ENCODE data around the gene ZNF80.

Gene ZNF80

DNA sequence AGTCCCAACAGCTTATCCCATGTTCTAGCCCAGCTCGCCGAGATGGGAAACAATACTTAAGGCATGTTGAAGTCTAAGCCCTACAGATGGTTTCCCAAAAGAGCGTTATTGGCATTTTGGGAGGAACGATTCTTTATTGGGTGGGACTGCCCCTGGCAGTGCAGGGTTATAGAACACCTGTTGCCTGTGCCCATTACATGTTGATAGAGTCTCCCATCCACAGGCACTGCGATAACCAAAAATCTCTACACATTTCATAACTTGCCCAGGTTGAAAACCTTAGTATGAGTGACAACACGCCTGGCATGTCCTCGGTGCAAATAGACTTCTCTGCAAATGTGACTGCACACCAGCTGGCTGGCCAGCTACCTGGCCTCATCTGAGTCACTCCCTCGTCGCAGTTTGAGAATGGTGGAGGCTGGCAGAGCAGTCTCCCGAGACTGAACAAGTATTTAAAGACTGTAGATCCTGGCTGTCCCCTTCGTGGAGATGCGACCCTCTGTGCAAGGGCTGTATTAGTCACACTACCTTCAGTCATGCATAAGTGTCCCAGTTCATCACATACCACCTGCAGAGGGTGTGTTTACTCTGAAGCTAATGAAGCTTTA lies 18.7 kb downstream of the ZNF80 start:
- DNase-seq, result no peak

DNA sequence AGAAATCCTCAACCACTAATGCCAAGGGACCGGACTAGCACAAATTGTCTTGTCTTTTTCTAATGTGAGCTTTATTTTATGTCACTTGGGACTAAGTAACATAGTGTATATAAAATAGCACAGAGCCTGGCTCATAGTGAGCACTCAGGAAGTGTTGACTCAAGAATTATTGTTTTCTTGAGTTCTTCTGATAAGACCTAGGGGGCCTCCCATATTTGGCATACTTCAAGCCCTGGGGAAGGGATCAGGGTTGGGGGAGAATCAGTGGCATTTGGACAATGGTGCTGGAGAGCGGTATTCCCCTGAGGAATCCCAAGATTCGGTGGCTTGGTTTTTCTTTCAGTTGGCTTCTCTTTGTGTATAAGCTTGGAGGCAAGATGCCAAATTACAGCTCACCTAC lies 19.4 kb downstream of the ZNF80 start:
- no peak for DNase-seq

DNA sequence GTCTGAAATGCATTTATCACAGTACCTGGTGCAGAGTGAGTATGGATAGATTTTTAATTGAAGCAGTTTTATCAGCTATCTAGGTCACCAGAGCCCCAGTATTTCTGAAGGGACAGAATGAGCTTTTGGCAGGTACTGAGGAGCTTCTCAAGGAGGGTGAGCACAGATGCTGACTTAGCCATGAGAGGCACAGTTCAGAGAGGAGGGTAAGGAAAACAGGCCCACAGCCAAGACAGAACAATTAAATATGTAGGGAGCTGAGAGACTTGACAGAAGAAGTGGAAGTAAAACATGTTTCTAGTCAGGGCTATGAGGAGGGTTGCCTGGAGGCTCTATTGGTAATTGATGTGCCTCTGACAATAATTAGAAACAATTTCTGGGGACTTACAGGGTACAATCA lies 20.1 kb downstream of the ZNF80 start:
- DNase-seq, result no peak

DNA sequence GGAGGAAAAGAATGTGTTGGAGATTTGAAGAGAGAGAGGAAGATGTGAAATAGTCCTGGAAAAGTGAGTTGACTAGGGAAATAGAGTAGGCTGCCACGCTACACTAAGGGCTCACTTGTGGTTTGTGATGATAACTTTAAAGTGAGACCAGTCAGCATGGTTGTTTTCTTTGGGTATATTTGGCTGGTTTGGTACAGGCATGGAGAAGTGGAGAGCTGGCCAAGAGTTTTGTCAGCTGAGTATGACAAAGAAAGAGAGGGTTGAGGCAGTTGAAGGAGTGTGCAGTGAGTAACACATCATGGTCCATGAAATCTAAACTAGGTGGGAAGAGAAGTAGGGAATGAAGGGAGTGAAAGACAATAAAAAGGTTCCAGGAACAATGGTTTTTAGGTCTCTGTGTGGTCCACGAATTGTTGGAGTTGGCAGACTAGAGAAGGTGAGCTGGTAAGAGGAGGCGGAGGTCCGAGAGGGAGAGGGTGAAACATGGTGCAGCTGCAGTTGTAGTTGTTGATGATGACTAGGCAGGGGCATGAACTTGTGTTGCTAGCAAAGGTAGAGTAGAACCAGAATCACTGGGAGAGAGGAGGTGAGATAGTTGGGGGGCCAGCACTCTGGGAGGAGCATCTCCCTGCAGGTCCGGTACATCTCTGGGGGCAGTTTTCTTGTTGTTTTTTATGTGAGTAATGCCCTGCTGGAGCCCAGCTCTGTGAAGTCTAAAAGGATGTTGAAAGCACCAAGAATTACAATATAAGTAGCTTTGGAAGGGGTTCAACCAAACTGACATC lies 21.0 kb downstream of the ZNF80 start:
- DNase-seq, result no peak

DNA sequence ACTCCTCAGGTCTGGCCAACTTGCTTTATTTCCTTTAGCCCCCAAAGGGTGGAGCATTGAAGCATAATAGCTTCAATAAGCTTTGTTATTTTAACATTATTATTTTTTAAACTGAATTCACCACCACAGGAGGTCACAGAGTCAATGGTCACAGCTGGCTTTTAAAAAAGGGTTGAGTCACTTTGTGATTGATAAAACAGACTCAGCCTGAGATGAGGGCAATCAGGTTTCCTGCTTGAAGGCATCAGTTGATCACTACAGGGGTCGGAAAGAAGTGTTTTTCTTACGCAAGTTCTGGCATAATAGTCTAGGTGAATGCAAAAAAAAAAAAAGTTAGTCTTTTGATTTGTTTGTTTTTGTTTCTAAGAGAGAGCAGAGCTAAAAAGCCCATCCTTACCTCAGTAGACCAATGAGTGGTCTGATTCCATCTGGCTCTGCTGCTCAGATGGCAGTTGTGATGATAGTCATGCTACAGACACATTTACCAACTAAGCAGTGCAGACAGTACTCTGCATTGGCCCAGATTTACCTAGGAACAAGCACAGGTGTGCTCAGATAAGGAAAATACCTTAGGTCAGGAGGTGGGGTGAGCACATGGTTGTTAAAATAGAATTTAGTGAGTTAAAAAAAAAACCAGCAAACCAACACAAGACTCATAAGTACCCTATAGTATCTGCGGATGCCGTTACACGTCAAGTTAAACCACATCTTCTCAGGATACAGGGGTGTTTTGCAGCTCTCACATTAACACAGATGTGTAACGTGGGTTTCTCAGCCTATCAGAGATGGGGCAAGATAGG lies 22.6 kb downstream of the ZNF80 start:
- peak; percentile 38 for DNase-seq

DNA sequence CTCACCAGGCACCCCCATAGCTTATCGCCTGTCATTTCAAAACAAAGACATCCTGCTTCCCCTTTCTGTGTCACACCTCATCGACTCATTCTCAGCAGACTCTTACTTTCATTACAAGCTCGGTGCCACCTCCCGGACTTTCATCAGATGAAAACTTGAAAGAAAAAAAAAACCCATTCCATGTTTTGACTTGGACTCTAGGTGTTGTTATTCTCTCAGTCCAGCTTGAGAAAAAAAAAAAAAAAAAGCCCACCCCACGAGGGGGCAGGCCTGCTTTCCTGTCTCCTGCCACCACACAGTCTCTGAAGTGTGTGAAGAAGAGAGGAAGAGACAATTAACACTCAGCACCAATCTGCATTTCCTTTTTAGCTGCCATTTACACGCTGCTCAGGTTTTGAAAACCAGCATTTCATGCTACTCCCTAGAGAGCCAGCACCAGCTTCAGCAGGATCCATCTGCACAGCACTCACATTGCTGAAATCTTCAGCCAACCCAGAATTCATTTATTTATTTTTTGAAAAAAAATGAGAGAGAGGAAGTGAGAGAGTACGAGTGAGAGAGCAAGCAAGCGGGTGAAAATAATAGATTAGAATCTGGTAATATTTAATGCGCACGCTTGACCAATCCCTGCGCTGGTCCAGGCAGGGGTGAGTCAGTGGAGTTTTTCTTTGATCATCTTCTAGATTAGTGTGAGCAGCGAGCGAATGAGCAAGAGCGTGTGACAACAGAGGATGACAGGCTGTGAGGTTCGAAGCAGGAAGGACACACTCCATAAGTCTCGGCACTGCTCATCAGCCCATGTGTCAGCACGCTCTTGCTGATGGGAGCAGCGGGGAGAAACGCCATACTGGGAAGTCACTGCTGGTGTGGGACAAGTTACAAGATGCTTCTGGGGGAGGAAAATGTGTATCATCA lies 23.5 kb downstream of the ZNF80 start:
- peak; percentile 54 for DNase-seq

DNA sequence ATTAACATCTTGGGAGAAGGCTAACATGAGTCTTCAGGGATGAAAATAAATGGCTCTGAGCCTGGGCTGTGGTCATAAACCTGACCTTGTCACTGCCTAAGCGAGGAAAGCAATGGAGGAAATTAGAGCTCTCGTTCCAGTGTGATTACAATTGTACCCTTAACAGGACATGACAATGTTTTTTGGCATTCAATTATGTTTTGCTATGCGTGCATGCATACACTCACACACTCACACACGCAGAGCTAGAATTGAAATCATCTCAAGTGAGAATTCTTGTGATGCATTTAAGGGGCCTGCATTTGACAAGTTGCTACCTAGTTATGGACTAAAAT lies 24.1 kb downstream of the ZNF80 start:
- DNase-seq, result no peak

DNA sequence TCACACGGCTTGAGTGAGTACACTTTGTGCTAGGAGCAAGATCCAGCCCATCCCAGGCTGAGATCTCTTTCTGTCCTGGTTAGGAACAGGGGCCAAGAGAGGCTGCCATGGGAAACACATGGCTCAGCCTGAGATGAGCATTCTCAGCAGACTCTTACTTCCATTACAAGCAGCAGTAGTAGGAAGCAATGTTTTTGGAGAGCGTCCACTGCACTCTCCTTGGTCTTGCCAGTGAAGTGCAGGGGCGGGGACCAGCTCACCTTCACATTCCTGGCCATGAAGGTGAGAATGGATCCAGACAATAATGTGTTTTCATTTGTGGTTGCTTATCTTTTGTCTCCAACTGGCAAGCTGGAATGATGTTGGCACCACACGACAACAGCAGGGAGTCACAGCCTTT lies 24.7 kb downstream of the ZNF80 start:
- no peak for DNase-seq

DNA sequence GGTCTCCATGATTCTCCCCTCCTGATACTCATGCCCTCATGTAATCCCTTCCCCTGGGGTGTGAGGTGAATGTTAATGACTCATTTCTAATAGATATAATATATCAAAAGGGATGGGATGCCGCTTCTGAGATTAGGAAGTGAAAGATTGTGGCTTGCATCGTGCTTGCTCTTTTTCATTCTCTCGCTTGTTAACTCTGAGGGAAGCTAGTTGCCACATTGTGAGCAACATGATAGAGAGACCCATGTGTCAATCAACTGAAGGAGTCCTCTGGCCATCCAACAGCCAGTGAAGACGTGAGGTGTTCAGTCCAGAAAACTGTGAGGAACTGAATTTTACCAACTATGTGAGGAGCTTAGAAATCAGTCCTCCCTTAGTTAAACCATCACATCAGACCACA lies 29.6 kb downstream of the ZNF80 start:
- DNase-seq, result no peak

DNA sequence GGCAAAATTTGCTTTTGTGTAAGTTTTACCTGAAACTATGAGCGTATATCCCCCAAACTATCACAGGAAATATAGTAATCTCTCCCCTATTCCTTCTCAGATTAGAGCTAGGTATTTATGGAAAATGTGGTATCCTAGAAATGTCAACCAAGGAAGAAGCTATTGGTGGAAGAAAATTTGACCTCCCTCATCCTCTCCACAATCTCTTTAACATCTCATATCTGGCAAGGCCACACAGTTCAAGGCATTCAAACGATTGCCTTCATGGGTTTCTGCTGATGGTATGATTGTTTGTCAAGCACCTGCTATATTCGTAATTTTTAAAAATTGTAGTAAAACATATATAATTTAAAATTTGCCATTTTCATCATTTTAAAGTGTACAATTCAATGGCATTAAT lies 31.0 kb downstream of the ZNF80 start:
- no peak for DNase-seq

DNA sequence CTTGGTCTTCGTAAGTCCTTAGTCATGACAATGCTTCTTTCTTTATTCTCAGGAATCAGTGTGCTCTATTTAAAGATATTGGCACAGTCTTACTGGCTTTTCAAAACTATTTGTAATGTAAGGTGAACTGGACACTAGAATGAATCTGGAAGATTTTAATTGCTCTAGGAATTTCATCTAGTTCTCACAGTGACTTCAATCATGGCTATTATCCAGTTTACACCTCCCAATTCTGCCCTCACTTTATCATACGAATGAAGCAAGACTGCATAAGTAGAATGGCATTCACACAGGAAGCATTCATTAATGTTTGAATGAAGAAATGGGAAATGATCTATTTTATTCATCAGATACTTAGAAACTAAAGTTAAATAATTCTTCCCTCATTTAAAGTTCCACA lies 31.8 kb downstream of the ZNF80 start:
- no peak for DNase-seq

DNA sequence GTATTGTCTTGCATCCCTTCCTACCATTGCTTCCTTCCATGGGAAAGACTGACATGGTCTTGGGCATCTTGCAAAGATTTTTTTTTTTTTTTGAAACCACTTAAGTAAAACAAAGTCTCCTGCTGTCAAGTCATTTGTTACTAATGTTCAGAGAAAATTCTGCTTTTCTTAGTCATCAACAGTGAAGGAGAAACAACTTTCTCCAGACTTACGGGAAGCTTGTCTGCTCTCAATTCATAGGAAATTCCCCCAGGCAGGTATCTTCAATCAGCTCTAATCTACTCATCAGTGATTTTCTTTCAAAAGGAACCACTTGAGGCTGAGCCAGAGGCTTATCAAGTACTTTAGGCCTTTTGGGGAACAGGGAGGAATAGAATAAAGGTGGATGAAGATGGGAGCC lies 42.6 kb downstream of the ZNF80 start:
- no peak for DNase-seq

DNA sequence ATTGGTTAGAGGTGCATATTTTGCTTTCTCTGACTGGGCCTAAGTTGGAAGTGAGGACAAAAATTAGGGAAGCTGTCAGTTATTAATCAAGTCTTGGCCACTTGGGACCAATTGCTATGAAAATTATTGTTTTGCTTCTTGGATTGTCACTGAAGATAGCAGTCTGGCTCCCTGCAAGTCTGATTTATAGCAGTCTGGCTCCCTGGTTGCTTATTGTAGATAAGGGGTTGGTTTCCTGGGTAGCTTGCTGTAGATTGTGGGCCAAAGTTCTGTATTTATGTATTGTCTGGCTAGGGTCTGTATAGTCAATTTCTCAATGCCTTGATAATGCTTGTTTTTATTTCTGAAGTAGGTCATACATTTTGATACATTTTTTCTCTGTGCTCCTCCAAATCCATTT lies 45.2 kb downstream of the ZNF80 start:
- DNase-seq, result peak; percentile 27

DNA sequence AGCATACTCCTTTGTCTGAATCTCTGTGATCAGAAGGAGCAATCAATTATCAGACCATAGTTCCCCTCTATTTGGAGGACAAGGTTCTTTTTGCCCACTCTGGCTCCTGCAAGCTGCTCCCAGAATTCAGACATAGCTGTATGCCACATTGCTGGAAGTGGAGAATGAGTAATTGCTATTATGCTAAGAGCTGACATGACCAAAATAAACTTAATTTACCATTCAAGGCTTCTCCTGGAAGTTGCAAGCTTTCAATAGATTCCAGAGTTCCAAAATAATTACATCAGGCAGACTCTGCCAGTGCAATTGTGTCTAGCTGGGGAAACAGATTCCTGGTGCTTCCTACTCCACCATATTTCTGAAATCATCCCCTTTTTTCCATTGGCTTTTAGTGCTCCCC lies 50.9 kb downstream of the ZNF80 start:
- no peak for DNase-seq

Data from NCI-H69 (cell line).